Activated CD4-positive, alpha-beta T cell treated with anti-CD3 and anti-CD28 coated beads, Interleukin-2, Interleukin-6, amounts not matched to agents 100 ng/mL and 50 ng/mL, durations not matched to agents 16 hours and 8 hours (primary cell): Measurements from ENCODE around the gene RNF224.
"Not testable (repeated sequence)": the region's sequence is repeated elsewhere in the genome, so short reads cannot be mapped to it uniquely, and the experiment has no call there.

Experiments used
- DNase-seq: peaks from one replicate; pipeline ENCODE4 v3.0.0-alpha.2; 2020

RNF224 gene

DNA sequence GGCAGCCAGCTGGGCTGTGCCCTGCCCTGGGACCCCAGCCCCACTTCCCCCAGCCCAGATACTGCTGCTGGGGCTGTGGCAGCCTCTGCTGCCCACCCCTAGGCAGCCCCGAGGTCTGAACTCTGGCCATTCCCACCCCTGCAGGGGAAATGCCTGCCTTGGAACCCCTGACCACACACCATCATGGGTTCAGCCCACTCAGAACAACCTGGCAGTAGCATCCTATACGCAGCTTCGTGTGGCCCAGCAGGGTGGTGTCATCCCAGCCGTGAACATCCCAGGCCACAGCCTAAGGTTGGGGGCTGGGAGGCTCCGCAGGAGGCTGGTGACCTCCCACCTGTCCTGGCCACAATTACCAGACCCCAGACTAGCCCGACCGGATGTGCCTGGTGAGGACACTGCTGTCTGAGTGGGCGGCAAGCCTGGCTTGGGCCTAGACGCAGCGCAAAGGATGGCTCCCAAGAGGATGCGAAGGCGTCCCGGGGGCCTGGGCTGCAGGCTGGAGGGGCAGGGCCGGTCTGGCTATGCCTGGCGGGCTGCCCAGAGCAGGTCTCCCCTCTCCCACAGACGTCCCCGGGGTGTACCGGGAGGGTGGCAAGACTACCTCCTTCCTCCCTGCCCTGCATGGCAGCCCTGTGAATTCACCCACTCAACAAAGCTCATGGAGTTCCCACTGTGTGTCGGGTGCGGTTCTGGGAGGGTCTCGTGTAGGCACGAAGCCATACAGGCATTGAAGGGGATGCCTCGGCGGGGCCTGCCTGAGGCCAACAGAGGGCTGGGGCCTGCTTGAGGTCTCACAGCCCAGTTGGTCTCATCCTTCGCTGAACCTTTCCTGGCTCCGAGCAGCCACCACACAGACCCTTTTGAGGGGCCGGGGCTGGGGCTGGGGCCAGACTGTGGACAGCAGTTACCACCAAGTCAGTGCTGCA lies 1.9 kb downstream of the RNF224 start:
- DNase-seq = no peak

GRCh38 chr9:137229903-137230704 lies 2.8 kb downstream of the RNF224 start:
- no peak for DNase-seq

GRCh38 chr9:137230705-137231371 lies 3.5 kb downstream of the RNF224 start, which contains the start of gene SLC34A3:
Gene SLC34A3 (plus strand): TSS chr9:137230901. CDS start chr9:137231703, 802 bp downstream.
- no peak for DNase-seq

- no peak for DNase-seq
Measured at GRCh38 chr9:137231372-137232039, 4.2 kb downstream of the RNF224 start.

- DNase-seq = no peak
Measured at GRCh38 chr9:137232101-137232500, 4.8 kb downstream of the RNF224 start.

DNA sequence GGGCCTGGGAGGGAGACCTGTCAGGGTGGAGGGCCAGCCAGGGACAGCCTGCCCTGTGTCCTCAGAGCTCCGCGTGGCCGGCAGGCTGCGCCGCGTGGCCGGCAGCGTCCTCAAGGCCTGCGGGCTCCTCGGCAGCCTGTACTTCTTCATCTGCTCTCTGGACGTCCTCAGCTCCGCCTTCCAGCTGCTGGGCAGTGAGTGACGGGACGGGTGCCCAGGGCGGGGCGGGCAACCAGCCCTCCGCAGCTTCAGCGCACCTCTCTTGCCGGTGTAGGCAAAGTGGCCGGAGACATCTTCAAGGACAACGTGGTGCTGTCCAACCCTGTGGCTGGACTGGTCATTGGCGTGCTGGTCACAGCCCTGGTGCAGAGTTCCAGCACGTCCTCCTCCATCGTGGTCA lies 5.2 kb downstream of the RNF224 start:
- no peak for DNase-seq

- DNase-seq = no peak
Measured at GRCh38 chr9:137233143-137233980, 6.1 kb downstream of the RNF224 start.

GRCh38 chr9:137234055-137234697 lies 6.9 kb downstream of the RNF224 start:
- DNase-seq = no peak

DNA sequence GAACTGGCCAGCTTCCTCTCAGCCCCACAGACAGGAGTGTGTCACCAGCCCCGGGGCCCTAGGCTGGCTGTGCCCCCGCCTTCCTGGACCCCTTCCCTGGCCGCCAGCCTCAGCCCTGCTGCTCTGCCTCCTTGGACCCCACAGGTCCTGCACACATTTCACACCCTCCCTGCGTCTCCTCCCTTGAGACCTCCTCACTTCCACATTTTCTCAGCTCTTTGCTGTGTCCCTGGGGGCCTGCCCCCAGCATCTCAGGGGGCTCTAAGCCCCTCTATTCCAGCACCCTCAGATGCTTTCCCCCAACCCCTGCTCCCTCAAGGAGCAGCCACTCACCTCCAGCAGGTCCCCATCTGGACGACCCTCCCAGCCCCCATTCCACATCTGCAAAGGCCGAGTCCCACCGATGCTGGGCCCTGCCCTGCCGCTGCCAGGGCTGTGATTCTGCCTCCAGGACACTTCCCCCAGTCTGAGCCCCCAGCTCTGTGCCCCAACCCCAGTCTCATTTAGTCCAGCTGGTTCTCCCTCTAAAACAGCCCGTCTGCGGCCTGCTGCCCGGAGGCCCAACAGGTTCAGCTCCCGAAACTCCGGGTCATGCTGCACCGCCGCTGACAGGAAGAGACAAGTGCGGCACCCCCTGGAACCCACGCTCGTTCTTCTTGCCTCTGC lies 7.6 kb downstream of the RNF224 start:
- no peak for DNase-seq

DNA sequence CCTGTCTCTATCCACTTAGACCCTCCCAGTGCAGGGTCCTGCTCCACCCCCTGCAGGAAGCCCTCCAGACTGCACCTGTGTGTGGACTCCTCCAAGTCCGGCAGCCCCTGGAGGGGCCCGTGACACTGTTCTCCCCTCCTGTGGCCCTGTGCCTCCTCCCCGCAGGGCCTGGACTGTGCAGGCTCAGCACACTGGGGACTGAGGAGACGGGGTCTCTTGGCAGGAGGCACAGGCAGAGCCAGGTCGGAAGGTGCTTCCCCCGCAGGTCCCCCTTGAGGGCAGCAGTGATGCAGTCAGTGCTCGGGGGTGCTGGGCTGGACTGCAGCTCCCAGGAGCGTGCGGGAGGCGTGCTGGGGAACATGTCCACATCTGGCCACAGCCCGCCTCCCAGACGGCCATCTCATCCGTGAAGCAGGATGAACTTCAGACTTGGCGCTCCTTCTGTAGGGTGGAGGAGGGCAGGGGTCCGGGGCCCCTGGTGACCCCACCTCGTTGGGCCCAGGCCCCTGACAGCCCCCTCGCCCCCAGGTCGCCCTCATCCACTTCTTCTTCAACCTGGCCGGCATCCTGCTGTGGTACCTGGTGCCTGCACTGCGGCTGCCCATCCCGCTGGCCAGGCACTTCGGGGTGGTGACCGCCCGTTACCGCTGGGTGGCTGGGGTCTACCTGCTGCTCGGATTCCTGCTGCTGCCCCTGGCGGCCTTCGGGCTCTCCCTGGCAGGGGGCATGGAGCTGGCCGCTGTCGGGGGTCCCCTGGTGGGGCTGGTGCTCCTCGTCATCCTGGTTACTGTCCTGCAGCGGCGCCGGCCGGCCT lies 8.3 kb downstream of the RNF224 start:
- DNase-seq = no peak

GRCh38 chr9:137236238-137236935 lies 9.1 kb downstream of the RNF224 start:
- peak; percentile 93 for DNase-seq

DNA sequence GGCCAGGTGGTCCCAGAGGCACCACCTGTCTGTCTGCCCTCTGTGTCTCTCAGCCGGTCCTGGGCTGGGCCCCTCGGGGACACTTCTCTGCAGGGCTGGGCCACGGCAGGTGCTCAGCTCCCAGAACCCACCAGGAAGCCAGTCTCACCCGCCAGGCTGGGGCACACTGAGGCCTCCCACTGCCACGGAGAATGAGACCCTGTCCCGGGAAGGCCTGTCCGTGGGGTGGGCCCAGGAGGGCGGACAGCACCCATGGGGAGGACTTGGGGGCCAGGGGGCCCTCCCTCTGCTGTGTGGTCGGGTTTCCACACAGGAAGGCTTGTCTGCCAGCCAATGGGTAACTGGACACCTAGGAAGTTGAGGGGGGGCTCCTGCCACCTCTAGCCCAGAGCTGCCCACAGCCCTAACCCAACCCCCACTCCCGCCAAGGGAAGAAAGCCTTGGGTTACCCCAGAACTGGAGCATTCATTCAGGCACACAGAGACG lies 9.7 kb downstream of the RNF224 start:
- DNase-seq = no peak

- DNase-seq = no peak
Measured at GRCh38 chr9:137237759-137238726, 10.7 kb downstream of the RNF224 start.

DNA sequence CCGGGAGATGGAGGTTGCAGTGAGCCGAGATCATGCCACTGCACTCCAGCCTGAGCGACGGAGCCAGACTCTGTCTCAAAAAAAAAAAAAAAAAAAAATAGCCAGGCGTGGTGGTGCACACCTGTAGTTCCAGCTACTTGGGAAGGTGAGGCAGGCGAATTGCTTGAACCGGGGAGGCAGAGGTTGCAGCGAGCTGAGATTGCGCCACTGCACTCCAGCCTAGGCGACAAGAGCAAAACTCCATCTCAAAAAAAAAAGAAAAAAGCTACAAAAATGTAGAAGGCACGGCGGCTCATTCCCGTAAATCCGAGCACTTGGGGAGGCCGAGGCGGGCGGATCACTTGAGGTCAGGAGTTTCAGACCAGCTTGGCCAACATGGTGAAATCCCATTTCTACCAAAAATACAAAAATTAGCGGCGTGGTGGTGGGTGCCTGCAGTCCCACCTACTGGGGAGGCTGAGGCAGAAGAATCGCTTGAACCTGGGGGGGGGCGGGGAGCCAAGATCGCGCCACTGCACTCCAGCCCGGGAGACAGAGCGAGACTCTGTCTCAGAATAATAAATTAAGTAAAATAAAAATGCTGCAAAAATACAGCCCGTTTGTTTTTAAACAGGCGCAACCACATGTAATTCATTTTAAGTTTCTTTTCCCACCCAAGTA lies 12.4 kb downstream of the RNF224 start:
- not testable (repeated sequence) for DNase-seq

- DNase-seq = peak; percentile 74
Measured at GRCh38 chr9:137240318-137240840, 13.1 kb downstream of the RNF224 start.

DNA sequence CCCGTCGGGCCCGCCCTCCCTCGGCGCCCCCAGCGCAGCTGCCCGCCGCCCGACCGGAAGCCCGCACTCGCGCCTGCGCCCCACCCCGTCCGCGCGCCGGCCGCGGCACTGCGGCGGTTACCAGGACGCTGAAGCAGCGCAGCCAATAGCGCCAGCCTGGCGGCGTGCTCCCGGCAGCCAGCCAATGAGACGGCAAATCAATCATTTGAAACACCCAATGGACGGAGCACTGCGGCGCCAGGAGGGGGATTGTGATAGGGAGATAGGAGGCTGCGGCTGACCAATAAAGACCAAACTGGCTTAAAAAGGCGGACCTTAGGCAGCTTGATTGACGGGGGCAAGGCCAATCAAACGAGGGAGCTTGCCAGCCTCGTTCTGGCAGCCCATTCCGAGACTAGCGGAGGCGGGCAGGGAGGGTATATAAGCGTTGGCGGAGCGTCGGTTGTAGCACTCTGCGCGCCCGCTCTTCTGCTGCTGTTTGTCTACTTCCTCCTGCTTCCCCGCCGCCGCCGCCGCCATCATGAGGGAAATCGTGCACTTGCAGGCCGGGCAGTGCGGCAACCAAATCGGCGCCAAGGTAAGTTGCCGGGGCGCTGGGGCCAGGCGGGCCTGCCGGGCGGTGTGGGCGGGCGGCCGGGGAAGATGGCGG lies 13.7 kb downstream of the RNF224 start, which contains the start of gene TUBB4B:
Gene TUBB4B (plus strand): TSS at position 447 of the 649 bp plus-strand sequence. CDS start 74 bp downstream, at position 521.
- peak; percentile 99 for DNase-seq
